Keratinocyte (primary cell): ENCODE data around the gene NOP9. TPM values are rescaled to one million over a fixed set of nuclear protein-coding genes. Genes with fewer than 3 reads are reported as not detected.

Experiments used
- DNase-seq: peaks from one replicate; pipeline ENCODE4 v3.0.0-alpha.2; 2011; ENCODE audit warnings: low read depth, missing footprints, low spot score
- FAIRE-seq: peaks from 2 replicates; lab custom pipeline; 2011; peaks lifted over from hg19 to GRCh38; lab: Jason Lieb, UNC
- H2AFZ ChIP-seq: 2 replicates; pipeline ENCODE4 v1.6.0; 2012; ENCODE audit warnings: low read length, control low read depth, inconsistent platforms; ENCODE audit not compliant: control insufficient read depth
- H3K27ac ChIP-seq: 2 replicates; pipeline ENCODE4 v1.5.1; 2011; ENCODE audit warnings: low read length; ENCODE audit not compliant: control insufficient read depth, insufficient read depth
- H3K27me3 ChIP-seq: 3 replicates; pipeline ENCODE4 v1.6.0; 2011; ENCODE audit warnings: low read length; ENCODE audit not compliant: control insufficient read depth, insufficient read depth; ENCODE audit errors: extremely low read depth
- H3K36me3 ChIP-seq, 2 experiments: 2 replicates in 1 of 2; 3 replicates in 1 of 2; pipeline ENCODE4 v1.5.1; 2011; ENCODE audit warnings: low read length in 2 of 2, mild to moderate bottlenecking in 1 of 2; ENCODE audit not compliant: control insufficient read depth in 2 of 2, insufficient read depth in 2 of 2; ENCODE audit errors: extremely low read depth in 1 of 2
- H3K4me1 ChIP-seq: 3 replicates; pipeline ENCODE4 v1.5.1; 2011; ENCODE audit warnings: low read length; ENCODE audit not compliant: control insufficient read depth, insufficient read depth; ENCODE audit errors: extremely low read depth
- H3K4me2 ChIP-seq: 3 replicates; pipeline ENCODE4 v1.6.0; 2011; ENCODE audit warnings: low read depth, low read length; ENCODE audit not compliant: control insufficient read depth, insufficient read depth; ENCODE audit errors: extremely low read depth
- H3K4me3 ChIP-seq, 3 experiments: fragments of 200-600 bp in 1 of 3; sonication (generic) in 1 of 3; 2 replicates in 2 of 3; 3 replicates in 1 of 3; pipeline ENCODE4 v1.5.1; 2011 to 2016; ENCODE audit warnings: low read length in 3 of 3, mild to moderate bottlenecking in 3 of 3, control low read depth in 2 of 3, inconsistent platforms in 1 of 3, low read depth in 1 of 3, mixed read lengths in 1 of 3, mixed run types in 1 of 3, moderate library complexity in 1 of 3; ENCODE audit not compliant: control insufficient read depth in 2 of 3, insufficient read depth in 2 of 3; ENCODE audit errors: extremely low read depth in 1 of 3
- H3K79me2 ChIP-seq: 2 replicates; pipeline ENCODE4 v1.6.0; 2012; ENCODE audit warnings: low read length; ENCODE audit not compliant: control insufficient read depth, insufficient read depth
- H3K9ac ChIP-seq: 3 replicates; pipeline ENCODE4 v1.6.0; 2011; ENCODE audit warnings: low read length; ENCODE audit not compliant: control insufficient read depth, insufficient read depth; ENCODE audit errors: extremely low read depth
- H3K9me1 ChIP-seq: 3 replicates; pipeline ENCODE4 v1.6.0; 2011; ENCODE audit warnings: low read length; ENCODE audit not compliant: control insufficient read depth, insufficient read depth; ENCODE audit errors: extremely low read depth
- H3K9me3 ChIP-seq: 2 replicates; pipeline ENCODE4 v1.5.1; 2012; ENCODE audit warnings: low read depth, low read length; ENCODE audit not compliant: control insufficient read depth
- H4K20me1 ChIP-seq: 3 replicates; pipeline ENCODE4 v1.6.0; 2011; ENCODE audit warnings: low read length; ENCODE audit not compliant: control insufficient read depth, insufficient read depth; ENCODE audit errors: extremely low read depth
- CTCF ChIP-seq, 3 experiments: IDR thresholded peaks in 1 of 3; conservative IDR thresholded peaks in 1 of 3; optimal IDR thresholded peaks in 1 of 3; 2 replicates in 2 of 3; 3 replicates in 1 of 3; pipeline versions ENCODE3 to v1.5.1; 2011; ENCODE audit warnings: low read length in 3 of 3, mild to moderate bottlenecking in 3 of 3, moderate library complexity in 2 of 3, control low read depth in 1 of 3, inconsistent platforms in 1 of 3; ENCODE audit not compliant: insufficient read depth in 2 of 3; ENCODE audit errors: extremely low read depth in 1 of 3
- EZH2 ChIP-seq: IDR thresholded peaks from one replicate; pipeline ENCODE4 v1.6.1; 2012; ENCODE audit warnings: inconsistent platforms, mild to moderate bottlenecking, low read length, moderate library complexity
- dilution Hi-C: fragments of 300-500 bp; cut with MboI; formaldehyde crosslinking; loops from one replicate; pipeline ENCODE4 v1.7.0; 2020; ENCODE audit warnings: low sequenced_read_pairs; ENCODE audit not compliant: extremely low pct_ligation_motif_present
- polyA plus RNA-seq, 5 experiments: library from polyadenylated mRNA; depleted of rRNA in 3 of 5; stranded (reverse) in 3 of 5; stranded (forward) in 1 of 5; unstranded in 1 of 5; fragments of >200 nt; gene quantifications; 1 replicate in 1 of 5; 2 replicates in 3 of 5; 3 replicates in 1 of 5; pipeline versions ENCODE4 v1.2.1 to v1.2.3, GENCODE V29; 2011 to 2012; ENCODE audit warnings: missing spikeins in 2 of 5, low read depth in 1 of 5, low replicate concordance in 1 of 5

The NOP9 gene
- polyA plus RNA-seq, 1 donor (not counting 4 experiments of a cell fraction or from before 2014, with no cell fraction given): 19.9 TPM

DNA sequence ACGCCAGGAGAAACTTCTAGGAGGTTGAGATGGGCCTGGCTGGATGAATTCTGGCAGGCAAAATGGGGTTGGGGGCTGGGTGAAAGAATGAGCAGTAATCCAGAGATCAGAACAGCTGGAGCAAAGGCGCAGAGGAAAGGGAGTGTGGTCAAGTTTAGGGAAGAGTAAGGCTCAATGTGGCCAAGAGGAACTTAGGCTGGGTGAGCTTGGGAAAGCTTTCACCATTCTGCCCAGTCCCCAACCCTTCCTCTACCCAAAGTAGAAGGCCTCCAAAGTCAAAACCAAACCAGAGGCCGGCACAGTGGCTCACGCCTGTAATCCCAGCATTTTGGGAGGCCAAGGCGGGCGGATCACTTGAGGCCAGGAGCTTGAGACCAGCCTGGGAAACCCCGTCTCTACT lies 18.0 kb upstream of the NOP9 start:
- H3K9me1 ChIP-seq: no peaks in the 10 kb centered on the region
- H3K9ac ChIP-seq: no peak overlapping the region
- H3K4me3 ChIP-seq: no peak overlapping the region
- dilution Hi-C loops: no loop called here
- no peaks in the 10 kb centered on the region for H3K36me3 ChIP-seq
- no peak for TF ChIP-seq EZH2
- TF ChIP-seq CTCF (optimal IDR thresholded peaks at IDR 0.05 in 1 of 3, IDR thresholded peaks at IDR 0.05 in 1 of 3, conservative IDR thresholded peaks at IDR 0.05 in 1 of 3; ENCODE audit: extremely low read depth in 1 of 3, insufficient read depth in 2 of 3, low read length in 3 of 3): no peak
- no peak for FAIRE-seq
- no peak for DNase-seq
- no peak overlapping the region for H2AFZ ChIP-seq
- H3K9me3 ChIP-seq: no peaks in the 10 kb centered on the region
- no peaks in the 10 kb centered on the region for H3K79me2 ChIP-seq
- H3K4me2 ChIP-seq: no peak overlapping the region
- H3K4me1 ChIP-seq: peaks cover 25% of the 10 kb centered on the region
- no peaks in the 10 kb centered on the region for H4K20me1 ChIP-seq
- no peaks in the 10 kb centered on the region for H3K27me3 ChIP-seq
- no peak overlapping the region for H3K27ac ChIP-seq

DNA sequence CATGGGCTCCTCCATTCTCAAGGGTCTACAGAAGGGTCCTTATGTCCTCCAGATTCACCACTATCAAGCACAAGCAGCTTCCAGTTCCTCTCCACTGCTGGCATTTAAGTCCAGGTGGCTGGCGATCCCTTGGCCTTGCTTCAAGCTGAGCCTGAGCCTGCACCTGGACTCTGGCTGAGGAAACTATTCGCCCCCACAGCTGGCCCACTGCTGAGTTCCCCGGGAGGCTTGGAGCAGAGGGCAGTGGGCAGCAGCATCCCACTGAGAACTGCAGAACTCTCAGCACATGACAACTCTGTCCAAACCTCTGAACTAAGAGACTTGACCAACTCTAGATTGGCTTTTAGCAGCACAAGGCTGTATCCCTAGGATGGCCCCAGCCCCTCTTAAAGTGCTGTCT lies 16.9 kb upstream of the NOP9 start:
- dilution Hi-C loops: no loop called here
- no peak for DNase-seq
- Histone ChIP-seq H3K79me2 (no peaks in the 10 kb centered on the region), H4K20me1 (no peaks in the 10 kb centered on the region), H3K27me3 (no peaks in the 10 kb centered on the region), H3K4me1 (peaks cover 25% of the 10 kb centered on the region), H3K9me3 (no peaks in the 10 kb centered on the region), H3K9me1 (no peaks in the 10 kb centered on the region), H3K27ac (no peak overlapping the region), H3K36me3 (no peaks in the 10 kb centered on the region), H3K4me2 (no peak overlapping the region), H3K9ac (no peak overlapping the region), H2AFZ (no peak overlapping the region), H3K4me3 (no peak overlapping the region)
- TF ChIP-seq EZH2 (no peak), CTCF (optimal IDR thresholded peaks at IDR 0.05 in 1 of 3, IDR thresholded peaks at IDR 0.05 in 1 of 3, conservative IDR thresholded peaks at IDR 0.05 in 1 of 3; ENCODE audit: extremely low read depth in 1 of 3, insufficient read depth in 2 of 3, low read length in 3 of 3) (no peak)
- FAIRE-seq: no peak
